Mesenchymal stem cell (in vitro differentiated cells and primary cell): Measurements from ENCODE around the gene PPP1R3E.
A peak's percentile ranks its signal among the peaks of the same experiment; 100 is the strongest.

Experiments used
- DNase-seq: peaks from one replicate; pipeline ENCODE4 v3.0.0-alpha.2; 2013
- H2AFZ ChIP-seq: one replicate; pipeline ENCODE4 v1.6.1; 2013; ENCODE audit warnings: low read depth, mild to moderate bottlenecking, control low read depth, inconsistent platforms, low read length, moderate library complexity
- H2AK5ac ChIP-seq: 2 replicates; pipeline ENCODE4 v1.6.1; 2013; ENCODE audit warnings: low read length, moderate library complexity, mild to moderate bottlenecking, inconsistent platforms; ENCODE audit not compliant: severe bottlenecking
- H2BK120ac ChIP-seq: one replicate; pipeline ENCODE4 v1.6.1; 2013; ENCODE audit warnings: low read depth, mild to moderate bottlenecking, inconsistent platforms, low read length, moderate library complexity
- H2BK12ac ChIP-seq, 2 experiments: one replicate each; pipeline ENCODE4 v1.6.1; 2013; ENCODE audit warnings: inconsistent platforms in 2 of 2, low read length in 2 of 2, mild to moderate bottlenecking in 2 of 2, moderate library complexity in 2 of 2, control low read depth in 1 of 2
- H2BK15ac ChIP-seq: one replicate; pipeline ENCODE4 v1.6.1; 2013; ENCODE audit warnings: mild to moderate bottlenecking, low read depth, inconsistent platforms; ENCODE audit not compliant: poor library complexity, severe bottlenecking
- H2BK5ac ChIP-seq: 2 replicates; pipeline ENCODE4 v1.6.1; 2013; ENCODE audit warnings: low read depth, mild to moderate bottlenecking, low read length, control low read depth, inconsistent platforms; ENCODE audit not compliant: poor library complexity, severe bottlenecking
- H3K14ac ChIP-seq, 2 experiments: one replicate each; pipeline ENCODE4 v1.6.1; 2013; ENCODE audit warnings: inconsistent platforms in 2 of 2, low read length in 2 of 2, control low read depth in 1 of 2, mild to moderate bottlenecking in 1 of 2, moderate library complexity in 1 of 2
- H3K18ac ChIP-seq, 2 experiments: one replicate each; pipeline ENCODE4 v1.6.1; 2013; ENCODE audit warnings: inconsistent platforms in 2 of 2, low read length in 2 of 2, control low read depth in 1 of 2, low read depth in 1 of 2, mild to moderate bottlenecking in 1 of 2
- H3K23ac ChIP-seq, 2 experiments: one replicate each; pipeline ENCODE4 v1.6.1; 2013; ENCODE audit warnings: inconsistent platforms in 2 of 2, low read length in 2 of 2, mild to moderate bottlenecking in 2 of 2, moderate library complexity in 2 of 2, control low read depth in 1 of 2
- H3K27ac ChIP-seq: 2 replicates; pipeline ENCODE4 v1.5.1; 2013; ENCODE audit warnings: mild to moderate bottlenecking, moderate library complexity, low read length, control low read depth, inconsistent platforms; ENCODE audit not compliant: poor library complexity, severe bottlenecking
- H3K27me3 ChIP-seq, 2 experiments: 2 replicates each; pipeline versions ENCODE4 v1.6.1 to v1.7.0; 2013; ENCODE audit warnings: low read length in 2 of 2, mild to moderate bottlenecking in 2 of 2, moderate library complexity in 2 of 2, control low read depth in 1 of 2, inconsistent platforms in 1 of 2; ENCODE audit not compliant: control insufficient read depth in 1 of 2, insufficient read depth in 1 of 2
- H3K36me3 ChIP-seq, 2 experiments: 2 replicates each; pipeline versions ENCODE4 v1.6.1 to v1.7.0; 2013; ENCODE audit warnings: low read length in 2 of 2, control low read depth in 1 of 2, inconsistent platforms in 1 of 2, low read depth in 1 of 2, mild to moderate bottlenecking in 1 of 2; ENCODE audit not compliant: insufficient read depth in 2 of 2, control insufficient read depth in 1 of 2
- H3K4ac ChIP-seq, 2 experiments: one replicate each; pipeline ENCODE4 v1.6.1; 2013; ENCODE audit warnings: inconsistent platforms in 2 of 2, low read length in 2 of 2, mild to moderate bottlenecking in 2 of 2, moderate library complexity in 2 of 2, control low read depth in 1 of 2, low read depth in 1 of 2
- H3K4me1 ChIP-seq: 2 replicates; pipeline ENCODE4 v1.6.1; 2013; ENCODE audit warnings: low read depth, low read length, control low read depth; ENCODE audit not compliant: control insufficient read depth, insufficient read depth
- H3K4me2 ChIP-seq: 2 replicates; pipeline ENCODE4 v1.6.1; 2013; ENCODE audit warnings: low read length, mild to moderate bottlenecking, inconsistent platforms; ENCODE audit not compliant: poor library complexity, severe bottlenecking
- H3K4me3 ChIP-seq, 2 experiments: 2 replicates each; pipeline versions ENCODE4 v1.5.1 to v1.7.0; 2013; ENCODE audit warnings: low read length in 2 of 2, mild to moderate bottlenecking in 2 of 2, control low read depth in 1 of 2, low read depth in 1 of 2; ENCODE audit not compliant: insufficient read depth in 1 of 2
- H3K79me1 ChIP-seq: replicated peaks from 2 replicates; pipeline ENCODE4 v1.6.1; 2013; ENCODE audit warnings: mild to moderate bottlenecking, control low read depth, low read length, inconsistent platforms; ENCODE audit not compliant: poor library complexity, severe bottlenecking
- H3K9ac ChIP-seq: 2 replicates; pipeline ENCODE4 v1.7.0; 2013; ENCODE audit warnings: mild to moderate bottlenecking, low read length, moderate library complexity
- H3K9me3 ChIP-seq: 2 replicates; pipeline ENCODE4 v1.7.0; 2013; ENCODE audit warnings: mild to moderate bottlenecking, low read length; ENCODE audit not compliant: control insufficient read depth
- H4K8ac ChIP-seq: one replicate; pipeline ENCODE4 v1.6.1; 2013; ENCODE audit warnings: inconsistent platforms, mild to moderate bottlenecking, low read length, moderate library complexity
- H4K91ac ChIP-seq: one replicate; pipeline ENCODE4 v1.6.1; 2013; ENCODE audit warnings: mild to moderate bottlenecking, low read length, inconsistent platforms
- WGBS: methylation state at CpG from one replicate; pipeline ENCODE4 v1.1.7; 2013; ENCODE audit warnings: mixed read lengths; 5-methylcytosine and 5-hydroxymethylcytosine counted together

PPP1R3E gene

GRCh38 chr14:23323838-23324454 lies 21.3 kb upstream of the PPP1R3E start:
- Histone ChIP-seq H3K23ac (no peak overlapping the region), H3K79me1 (peaks cover 10% of the 10 kb centered on the region), H4K8ac (no peak overlapping the region), H3K4ac (no peak overlapping the region), H3K9ac (peak overlapping the region; percentile 97), H2BK15ac (no peak overlapping the region), H3K36me3 (peaks cover 32 to 49% of the 10 kb centered on the region in 2 experiments), H3K9me3 (no peaks in the 10 kb centered on the region), H4K91ac (no peak overlapping the region), H3K27ac (no peak overlapping the region), H2AK5ac (no peak overlapping the region), H3K4me2 (no peak overlapping the region), H2BK5ac (no peak overlapping the region), H2AFZ (no peak overlapping the region), H2BK120ac (no peak overlapping the region), H3K18ac (no peak overlapping the region), H3K27me3 (no peaks in the 10 kb centered on the region), H3K4me1 (peaks cover 13% of the 10 kb centered on the region), H3K14ac (no peak overlapping the region), H3K4me3 (no peak overlapping the region), H2BK12ac (no peak overlapping the region)
- WGBS: 95% methylated on average over 15 of the region's 18 CpGs
- no peak for DNase-seq

- Histone ChIP-seq H3K9me3 (no peaks in the 10 kb centered on the region), H2BK12ac (no peak overlapping the region), H2AFZ (no peak overlapping the region), H3K36me3 (peaks cover 33 to 52% of the 10 kb centered on the region in 2 experiments), H3K27me3 (no peaks in the 10 kb centered on the region), H3K4me3 (peak overlapping the region; percentile 77 to 93), H3K4me2 (peak overlapping the region; percentile 71), H3K79me1 (peaks cover 11% of the 10 kb centered on the region), H3K14ac (no peak overlapping the region), H2BK15ac (no peak overlapping the region), H2BK5ac (no peak overlapping the region), H3K18ac (no peak overlapping the region), H4K8ac (no peak overlapping the region), H4K91ac (no peak overlapping the region), H3K4me1 (peaks cover 13% of the 10 kb centered on the region), H2BK120ac (no peak overlapping the region), H3K23ac (peak overlapping the region in 1 of 2 experiments; percentile 54), H3K9ac (peak overlapping the region; percentile 97), H3K27ac (no peak overlapping the region), H2AK5ac (no peak overlapping the region), H3K4ac (no peak overlapping the region)
- 59% methylated on average over 9 of the region's 10 CpGs for WGBS
- DNase-seq: no peak
These were observed 20.2 kb upstream of the PPP1R3E start for GRCh38 chr14:23322568-23323517.

DNA sequence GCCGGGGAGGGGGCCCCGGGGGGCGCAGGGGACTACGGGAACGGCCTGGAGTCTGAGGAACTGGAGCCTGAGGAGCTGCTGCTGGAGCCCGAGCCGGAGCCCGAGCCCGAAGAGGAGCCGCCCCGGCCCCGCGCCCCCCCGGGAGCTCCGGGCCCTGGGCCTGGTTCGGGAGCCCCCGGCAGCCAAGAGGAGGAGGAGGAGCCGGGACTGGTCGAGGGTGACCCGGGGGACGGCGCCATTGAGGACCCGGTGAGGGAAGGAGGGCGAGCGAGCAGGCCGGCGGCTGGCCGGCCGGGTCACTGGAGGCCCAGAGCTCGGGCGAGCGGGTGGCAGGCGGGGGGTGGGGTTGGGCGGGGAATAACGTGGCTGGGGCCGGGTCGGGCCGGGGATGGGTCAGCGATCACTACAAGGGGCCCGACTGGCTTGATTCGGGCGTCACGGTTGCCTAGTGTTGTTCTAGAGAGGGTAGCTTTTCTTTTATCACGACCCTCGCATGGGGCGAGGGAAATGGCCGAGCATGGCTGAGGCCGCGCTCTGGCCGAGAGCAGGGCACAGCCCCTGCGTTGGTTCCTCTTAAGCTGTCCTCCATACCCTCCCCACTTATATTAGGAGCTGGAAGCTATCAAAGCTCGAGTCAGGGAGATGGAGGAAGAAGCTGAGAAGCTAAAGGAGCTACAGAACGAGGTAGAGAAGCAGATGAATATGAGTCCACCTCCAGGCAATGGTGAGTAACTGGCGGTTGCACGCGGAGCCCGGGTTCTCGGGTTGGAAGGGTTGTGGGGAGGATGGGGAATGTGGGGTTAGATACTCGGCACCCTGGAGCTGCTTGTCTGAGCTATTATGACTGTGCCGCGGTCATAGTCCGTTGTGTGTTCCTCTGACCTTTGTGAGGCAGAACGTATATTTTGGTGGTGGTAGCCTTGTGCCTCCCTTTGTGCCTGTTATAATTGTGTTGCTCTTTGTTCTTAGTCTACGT lies 19.2 kb upstream of the PPP1R3E start:
- DNase-seq: peak; percentile 64
- WGBS: 0% methylated on average over 48 of the region's 64 CpGs
- Histone ChIP-seq H3K9me3 (no peaks in the 10 kb centered on the region), H3K9ac (peak overlapping the region; percentile 97), H3K4me2 (peak overlapping the region; percentile 71), H2BK5ac (peak overlapping the region; percentile 89), H3K18ac (peak overlapping the region; percentile 92 to 96), H3K4me1 (peaks cover 13% of the 10 kb centered on the region), H2BK15ac (peak overlapping the region; percentile 95), H2BK12ac (no peak overlapping the region), H3K27me3 (no peaks in the 10 kb centered on the region), H3K79me1 (peaks cover 12% of the 10 kb centered on the region), H3K4me3 (peak overlapping the region; percentile 77 to 93), H3K36me3 (peaks cover 36 to 62% of the 10 kb centered on the region in 2 experiments), H3K4ac (peak overlapping the region; percentile 75 to 95), H2AFZ (no peak overlapping the region), H3K14ac (peak overlapping the region; percentile 48 to 50), H3K23ac (peak overlapping the region in 1 of 2 experiments; percentile 14), H2BK120ac (peak overlapping the region; percentile 88), H3K27ac (peak overlapping the region; percentile 79), H2AK5ac (peak overlapping the region; percentile 36), H4K91ac (peak overlapping the region; percentile 87), H4K8ac (peak overlapping the region; percentile 96)
